Endothelial cell of umbilical vein (primary cell): ENCODE measurements around the gene BSND. TPM values are rescaled to one million over a fixed set of nuclear protein-coding genes. Genes with fewer than 3 reads are reported as not detected.

Experiments
- BruUV-seq: library from RNA; stranded (reverse); fragments of 400-500 nt; replicated peaks from 2 replicates; lab custom pipeline; 2021; lab: Mats Ljungman, UMichigan
- CTCF ChIA-PET: fragments of 300-600, 350-600 bp; sonication (Branson Sonifier 250); formaldehyde crosslinking; loops from one replicate; lab custom pipeline; 2021; ENCODE audit warnings: antibody characterized with exemption, inconsistent platforms; lab: Charles Lee
- POLR2A ChIA-PET: fragments of 300-600, 350-600 bp; sonication (Branson Sonifier 250); formaldehyde crosslinking; loops from one replicate; lab custom pipeline; 2021; ENCODE audit warnings: antibody characterized with exemption, inconsistent platforms; lab: Charles Lee
- DNase-seq: peaks from one replicate; pipeline ENCODE4 v3.0.0-alpha.2; 2011; ENCODE audit warnings: low read depth, low spot score
- FAIRE-seq: peaks from 2 replicates; lab custom pipeline; 2011; peaks lifted over from hg19 to GRCh38; lab: Jason Lieb, UNC
- H2AFZ ChIP-seq: 2 replicates; pipeline ENCODE4 v1.6.0; 2012; ENCODE audit warnings: low read depth, low read length, control low read depth, inconsistent platforms
- H3K27ac ChIP-seq: 2 replicates; pipeline ENCODE4 v1.5.1; 2011; ENCODE audit warnings: low read depth, mild to moderate bottlenecking, control low read depth, low read length, moderate library complexity; ENCODE audit not compliant: insufficient read depth
- H3K27me3 ChIP-seq, 2 experiments: 2 replicates each; pipeline versions ENCODE4 v1.6.0 to v1.6.1; 2011; ENCODE audit warnings: low read length in 2 of 2, mixed read lengths in 1 of 2; ENCODE audit not compliant: control insufficient read depth in 2 of 2, insufficient read depth in 2 of 2
- H3K36me3 ChIP-seq, 2 experiments: 2 replicates in 1 of 2; 3 replicates in 1 of 2; pipeline ENCODE4 v1.5.1; 2011; ENCODE audit warnings: low read length in 2 of 2, mild to moderate bottlenecking in 1 of 2, moderate library complexity in 1 of 2; ENCODE audit not compliant: control insufficient read depth in 2 of 2, insufficient read depth in 2 of 2; ENCODE audit errors: extremely low read depth in 1 of 2
- H3K4me1 ChIP-seq: 3 replicates; pipeline ENCODE4 v1.5.1; 2011; ENCODE audit warnings: mild to moderate bottlenecking, low read length; ENCODE audit not compliant: control insufficient read depth, insufficient read depth; ENCODE audit errors: extremely low read depth
- H3K4me2 ChIP-seq: 2 replicates; pipeline ENCODE4 v1.6.1; 2011; ENCODE audit warnings: low read length, control low read depth, mixed read lengths; ENCODE audit not compliant: insufficient read depth
- H3K4me3 ChIP-seq, 3 experiments: fragments of 200-600 bp in 1 of 3; sonication (generic), shearing (Covaris generic) in 1 of 3; replicated peaks in 1 of 3; 2 replicates each; pipeline ENCODE4 v1.5.1; 2011 to 2016; ENCODE audit warnings: control low read depth in 3 of 3, low read length in 3 of 3, mild to moderate bottlenecking in 2 of 3, inconsistent platforms in 1 of 3, low read depth in 1 of 3, moderate library complexity in 1 of 3; ENCODE audit not compliant: insufficient read depth in 1 of 3
- H3K79me2 ChIP-seq: 2 replicates; pipeline ENCODE4 v1.6.0; 2012; ENCODE audit warnings: low read length, inconsistent platforms; ENCODE audit not compliant: control insufficient read depth, insufficient read depth
- H3K9ac ChIP-seq: replicated peaks from 2 replicates; pipeline ENCODE3; 2011; ENCODE audit warnings: low read length, control low read depth; ENCODE audit not compliant: insufficient read depth; ENCODE audit errors: extremely low read depth
- H3K9me1 ChIP-seq: replicated peaks from 3 replicates; pipeline ENCODE4 v1.6.0; 2011; ENCODE audit warnings: mild to moderate bottlenecking, low read length; ENCODE audit not compliant: control insufficient read depth, insufficient read depth; ENCODE audit errors: extremely low read depth
- H3K9me3 ChIP-seq: replicated peaks from 2 replicates; pipeline ENCODE4 v1.5.1; 2012; ENCODE audit warnings: low read length, inconsistent platforms; ENCODE audit not compliant: control insufficient read depth, insufficient read depth
- H4K20me1 ChIP-seq: replicated peaks from 2 replicates; pipeline ENCODE3; 2011; ENCODE audit warnings: mild to moderate bottlenecking, low read length; ENCODE audit not compliant: control insufficient read depth, insufficient read depth; ENCODE audit errors: extremely low read depth
- EZH2 ChIP-seq: IDR thresholded peaks from 2 replicates; pipeline ENCODE4 v1.6.1; 2012; ENCODE audit warnings: borderline replicate concordance, low read depth, mild to moderate bottlenecking, moderate library complexity, low read length, inconsistent platforms; ENCODE audit not compliant: severe bottlenecking
- FOS ChIP-seq: IDR thresholded peaks from 2 replicates; pipeline ENCODE4 v1.6.1; 2011; ENCODE audit warnings: mild to moderate bottlenecking, low read length, moderate library complexity, borderline replicate concordance; ENCODE audit not compliant: insufficient read depth
- GATA2 ChIP-seq: IDR thresholded peaks from 2 replicates; pipeline ENCODE4 v1.7.0; 2011; ENCODE audit warnings: low read depth, mild to moderate bottlenecking, moderate library complexity, mixed read lengths, low read length; ENCODE audit not compliant: insufficient read length, insufficient read depth
- JUN ChIP-seq: IDR thresholded peaks from 2 replicates; pipeline ENCODE4 v1.6.1; 2011; ENCODE audit warnings: borderline replicate concordance, low read depth; ENCODE audit not compliant: insufficient read length, insufficient read depth
- MYC ChIP-seq: IDR thresholded peaks from one replicate; pipeline ENCODE4 v1.6.1; 2011; ENCODE audit warnings: mild to moderate bottlenecking, low read depth, low read length
- POLR2A ChIP-seq: IDR thresholded peaks from 2 replicates; pipeline ENCODE4 v1.6.1; 2012; ENCODE audit warnings: low read depth, mild to moderate bottlenecking, control low read depth, low read length
- POLR2AphosphoS5 ChIP-seq: IDR thresholded peaks from 2 replicates; pipeline ENCODE4 v1.6.1; 2012; ENCODE audit warnings: low read depth, mild to moderate bottlenecking, control low read depth, low read length, moderate library complexity; ENCODE audit not compliant: insufficient read depth
- dilution Hi-C: fragments of 300-500 bp; cut with MboI; formaldehyde crosslinking; loops from one replicate; pipeline ENCODE4 v1.15.0; 2019; ENCODE audit warnings: low sequenced_read_pairs; ENCODE audit not compliant: extremely low pct_ligation_motif_present
- intact Hi-C: fragments of 100-400 bp; cut with micrococcal nuclease; formaldehyde crosslinking; loops from one replicate; pipeline ENCODE4 v1.10.0; 2022
- polyA plus RNA-seq, 4 experiments: library from polyadenylated mRNA; depleted of rRNA in 3 of 4; stranded (reverse) in 3 of 4; unstranded in 1 of 4; fragments of >200 nt; gene quantifications; 2 replicates each; pipeline versions ENCODE4 v1.2.1 to v1.2.3, GENCODE V29; 2011 to 2012; ENCODE audit warnings: missing spikeins in 1 of 4
- total RNA-seq: library from RNA; stranded (reverse); gene quantifications from 2 replicates; pipeline ENCODE4 v1.2.3, GENCODE V29; 2021
- TF ChIP-seq, protein P1 (sequence below): IDR thresholded peaks from 2 replicates; pipeline ENCODE4 v1.6.1; 2011; ENCODE audit not compliant: insufficient read depth, insufficient read length
- TF ChIP-seq, protein P2 (sequence below), 2 donors: IDR thresholded peaks; 1 replicate in 1 of 2; 2 replicates in 1 of 2; pipeline ENCODE4 v1.5.1; 2011; ENCODE audit warnings: low read length in 2 of 2, mild to moderate bottlenecking in 2 of 2, moderate library complexity in 2 of 2, control low read depth in 1 of 2, inconsistent platforms in 1 of 2, low read depth in 1 of 2; ENCODE audit not compliant: insufficient read depth in 1 of 2; ENCODE audit errors: extremely low read depth in 1 of 2

Gene BSND
- total and polyA plus RNA-seq, 2 donors (not counting 3 experiments of a cell fraction or from before 2014, with no cell fraction given) = not detected

GRCh38 chr1:54969879-54970278, 28.9 kb upstream of the BSND start:
- Histone ChIP-seq H3K9ac (no peak overlapping the region), H3K9me3 (no peaks in the 10 kb centered on the region), H3K4me3 (no peak overlapping the region), H2AFZ (no peak overlapping the region), H3K79me2 (no peaks in the 10 kb centered on the region), H3K36me3 (no peaks in the 10 kb centered on the region), H4K20me1 (no peaks in the 10 kb centered on the region), H3K27ac (no peak overlapping the region), H3K9me1 (no peaks in the 10 kb centered on the region), H3K4me2 (no peak overlapping the region), H3K27me3 (peaks cover 2% of the 10 kb centered on the region in 2 experiments), H3K4me1 (peaks cover 17% of the 10 kb centered on the region)
- dilution Hi-C loops (no loop called here), intact Hi-C loops (no loop called here)
- no TSS peak for BruUV-seq
- CTCF ChIA-PET = no interaction called here
- TF ChIP-seq FOS (no peak), EZH2 (no peak), JUN (no peak), POLR2AphosphoS5 (no peak), MYC (no peak), GATA2 (no peak), POLR2A (no peak)
- TF ChIP-seq, protein P1, sequence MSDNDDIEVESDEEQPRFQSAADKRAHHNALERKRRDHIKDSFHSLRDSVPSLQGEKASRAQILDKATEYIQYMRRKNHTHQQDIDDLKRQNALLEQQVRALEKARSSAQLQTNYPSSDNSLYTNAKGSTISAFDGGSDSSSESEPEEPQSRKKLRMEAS = no peak
- TF ChIP-seq, protein P2, sequence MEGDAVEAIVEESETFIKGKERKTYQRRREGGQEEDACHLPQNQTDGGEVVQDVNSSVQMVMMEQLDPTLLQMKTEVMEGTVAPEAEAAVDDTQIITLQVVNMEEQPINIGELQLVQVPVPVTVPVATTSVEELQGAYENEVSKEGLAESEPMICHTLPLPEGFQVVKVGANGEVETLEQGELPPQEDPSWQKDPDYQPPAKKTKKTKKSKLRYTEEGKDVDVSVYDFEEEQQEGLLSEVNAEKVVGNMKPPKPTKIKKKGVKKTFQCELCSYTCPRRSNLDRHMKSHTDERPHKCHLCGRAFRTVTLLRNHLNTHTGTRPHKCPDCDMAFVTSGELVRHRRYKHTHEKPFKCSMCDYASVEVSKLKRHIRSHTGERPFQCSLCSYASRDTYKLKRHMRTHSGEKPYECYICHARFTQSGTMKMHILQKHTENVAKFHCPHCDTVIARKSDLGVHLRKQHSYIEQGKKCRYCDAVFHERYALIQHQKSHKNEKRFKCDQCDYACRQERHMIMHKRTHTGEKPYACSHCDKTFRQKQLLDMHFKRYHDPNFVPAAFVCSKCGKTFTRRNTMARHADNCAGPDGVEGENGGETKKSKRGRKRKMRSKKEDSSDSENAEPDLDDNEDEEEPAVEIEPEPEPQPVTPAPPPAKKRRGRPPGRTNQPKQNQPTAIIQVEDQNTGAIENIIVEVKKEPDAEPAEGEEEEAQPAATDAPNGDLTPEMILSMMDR (IDR thresholded peaks at IDR 0.05; ENCODE audit: extremely low read depth in 1 of 2, insufficient read depth in 1 of 2, low read depth in 1 of 2, low read length in 2 of 2) = no peak
- POLR2A ChIA-PET = no interaction called here
- FAIRE-seq (no peak), DNase-seq (no peak)
